ENCODE results near the gene AKAP10. TPM values are rescaled to one million over a fixed set of nuclear protein-coding genes. Genes with fewer than 3 reads are reported as not detected.

The AKAP10 gene
- total and polyA plus RNA-seq, 2 of the 8 experiments (the other 6 are each of a cell fraction or from before 2014, with no cell fraction given): 13.3 to 27.0 TPM

GRCh38 chr17:19938736-19939135, 38.9 kb downstream of the AKAP10 start (continued):
- TF ChIP-seq CTCF (IDR thresholded peaks at IDR 0.05; ENCODE audit: control extremely low read depth in 1 of 3, insufficient read depth in 1 of 3, low read depth in 1 of 3, low read length in 3 of 3) (no peak), SP1 (IDR thresholded peaks at IDR 0.05; ENCODE audit: low read depth, low read length) (no peak)

Measured in H1 (cell line).